Ovary (tissue), 3 donors: ENCODE data around the gene SYK.

Source experiments
- EP300 ChIP-seq: sonication (generic); formaldehyde crosslinking; IDR thresholded peaks from one replicate; pipeline ENCODE4 v1.6.1; 2017; ENCODE audit warnings: antibody characterized with exemption
- TF ChIP-seq, protein P1 (sequence below), 3 donors: fragments of 450-650 bp in 2 of 3; fragments of 200-600 bp in 1 of 3; IDR thresholded peaks; one replicate each; pipeline versions ENCODE4 v1.5.1 to v1.8.0; 2016 to 2022; ENCODE audit warnings: antibody characterized with exemption in 3 of 3, mild to moderate bottlenecking in 1 of 3
- donor health status: DM: no; HTN: no; CAD: no.

DNA sequence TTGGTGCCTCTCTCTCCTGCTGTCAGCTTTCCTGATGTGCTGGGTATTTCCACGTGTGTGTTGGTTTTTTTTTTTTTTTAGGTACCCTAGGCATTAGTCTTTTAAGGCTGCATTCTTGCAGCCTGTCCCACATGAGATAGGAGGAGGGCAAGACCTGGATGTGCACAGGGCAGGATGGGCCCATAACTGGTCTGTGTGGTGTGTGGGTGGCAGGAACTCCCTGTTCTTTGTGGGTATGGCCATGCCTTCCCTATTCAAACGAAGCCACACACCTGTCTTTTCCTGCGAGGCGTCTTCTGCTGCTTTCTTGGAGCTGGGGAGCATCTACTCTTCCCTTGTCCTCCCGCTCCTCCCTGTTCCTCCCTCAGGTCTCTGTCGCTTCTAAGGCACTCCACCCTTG lies 6.8 kb downstream of the SYK start:
- TF ChIP-seq, protein P1, sequence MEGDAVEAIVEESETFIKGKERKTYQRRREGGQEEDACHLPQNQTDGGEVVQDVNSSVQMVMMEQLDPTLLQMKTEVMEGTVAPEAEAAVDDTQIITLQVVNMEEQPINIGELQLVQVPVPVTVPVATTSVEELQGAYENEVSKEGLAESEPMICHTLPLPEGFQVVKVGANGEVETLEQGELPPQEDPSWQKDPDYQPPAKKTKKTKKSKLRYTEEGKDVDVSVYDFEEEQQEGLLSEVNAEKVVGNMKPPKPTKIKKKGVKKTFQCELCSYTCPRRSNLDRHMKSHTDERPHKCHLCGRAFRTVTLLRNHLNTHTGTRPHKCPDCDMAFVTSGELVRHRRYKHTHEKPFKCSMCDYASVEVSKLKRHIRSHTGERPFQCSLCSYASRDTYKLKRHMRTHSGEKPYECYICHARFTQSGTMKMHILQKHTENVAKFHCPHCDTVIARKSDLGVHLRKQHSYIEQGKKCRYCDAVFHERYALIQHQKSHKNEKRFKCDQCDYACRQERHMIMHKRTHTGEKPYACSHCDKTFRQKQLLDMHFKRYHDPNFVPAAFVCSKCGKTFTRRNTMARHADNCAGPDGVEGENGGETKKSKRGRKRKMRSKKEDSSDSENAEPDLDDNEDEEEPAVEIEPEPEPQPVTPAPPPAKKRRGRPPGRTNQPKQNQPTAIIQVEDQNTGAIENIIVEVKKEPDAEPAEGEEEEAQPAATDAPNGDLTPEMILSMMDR (IDR thresholded peaks at IDR 0.05): no peak
- TF ChIP-seq EP300: no peak
